Measurements from ENCODE around the gene USP17L22.
"Not testable (repeated sequence)": the region's sequence is repeated elsewhere in the genome, so short reads cannot be mapped to it uniquely, and the experiment has no call there.

USP17L22 gene

GRCh38 chr4:9267319-9267718 is at the start of gene USP17L22:
TSS of gene USP17L22 (plus strand) at chr4:9267619. CDS start at chr4:9267619, 0 bp downstream.
- DNase-seq: not testable (repeated sequence)

GRCh38 chr4:9219852-9220251 is 47.6 kb upstream of the USP17L22 start, which contains the start of gene USP17L12:
TSS of gene USP17L12 (plus strand) at chr4:9220152. CDS start at chr4:9220152, 0 bp downstream.
- DNase-seq: not testable (repeated sequence)

GRCh38 chr4:9224596-9224995 is 42.8 kb upstream of the USP17L22 start, which contains the start of gene USP17L13:
TSS of gene USP17L13 (plus strand) at chr4:9224896. CDS start at chr4:9224896, 0 bp downstream.
- not testable (repeated sequence) for DNase-seq

GRCh38 chr4:9230249-9230648 is 37.2 kb upstream of the USP17L22 start:
- not testable (repeated sequence) for DNase-seq

DNA sequence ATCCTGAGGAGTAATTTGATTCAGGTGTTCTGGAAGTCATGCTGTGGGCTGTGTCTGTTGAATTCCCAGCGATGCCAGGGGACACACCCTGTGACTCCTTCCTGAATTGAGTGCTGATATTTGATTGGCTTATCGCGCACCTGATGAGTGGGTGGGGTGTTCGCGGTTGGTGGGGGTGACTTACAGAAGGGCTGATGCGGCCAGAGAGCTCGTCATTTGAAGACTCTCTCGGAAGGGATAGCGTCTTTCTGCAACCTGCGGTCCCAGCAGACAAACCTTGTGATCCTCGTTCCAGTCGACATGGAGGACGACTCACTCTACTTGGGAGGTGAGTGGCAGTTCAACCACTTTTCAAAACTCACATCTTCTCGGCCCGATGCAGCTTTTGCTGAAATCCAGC is 33.3 kb upstream of the USP17L22 start, which contains the start of gene USP17L15:
Gene USP17L15, plus strand, starts transcription at position 301 of the 400 bp plus-strand sequence. Its CDS starts 0 bp downstream, at position 301.
- not testable (repeated sequence) for DNase-seq

GRCh38 chr4:9238461-9238860 is 29.0 kb upstream of the USP17L22 start:
- peak in 1 of 2 donors; percentile 17 for DNase-seq

DNA sequence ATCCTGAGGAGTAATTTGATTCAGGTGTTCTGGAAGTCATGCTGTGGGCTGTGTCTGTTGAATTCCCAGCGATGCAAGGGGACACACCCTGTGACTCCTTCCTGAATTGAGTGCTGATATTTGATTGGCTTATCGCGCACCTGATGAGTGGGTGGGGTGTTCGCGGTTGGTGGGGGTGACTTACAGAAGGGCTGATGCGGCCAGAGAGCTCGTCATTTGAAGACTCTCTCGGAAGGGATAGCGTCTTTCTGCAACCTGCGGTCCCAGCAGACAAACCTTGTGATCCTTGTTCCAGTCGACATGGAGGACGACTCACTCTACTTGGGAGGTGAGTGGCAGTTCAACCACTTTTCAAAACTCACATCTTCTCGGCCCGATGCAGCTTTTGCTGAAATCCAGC is 23.8 kb upstream of the USP17L22 start, which contains the start of gene USP17L17:
Gene USP17L17, plus strand, starts transcription at position 301 of the 400 bp plus-strand sequence. Its CDS starts 0 bp downstream, at position 301.
- not testable (repeated sequence) for DNase-seq

DNA sequence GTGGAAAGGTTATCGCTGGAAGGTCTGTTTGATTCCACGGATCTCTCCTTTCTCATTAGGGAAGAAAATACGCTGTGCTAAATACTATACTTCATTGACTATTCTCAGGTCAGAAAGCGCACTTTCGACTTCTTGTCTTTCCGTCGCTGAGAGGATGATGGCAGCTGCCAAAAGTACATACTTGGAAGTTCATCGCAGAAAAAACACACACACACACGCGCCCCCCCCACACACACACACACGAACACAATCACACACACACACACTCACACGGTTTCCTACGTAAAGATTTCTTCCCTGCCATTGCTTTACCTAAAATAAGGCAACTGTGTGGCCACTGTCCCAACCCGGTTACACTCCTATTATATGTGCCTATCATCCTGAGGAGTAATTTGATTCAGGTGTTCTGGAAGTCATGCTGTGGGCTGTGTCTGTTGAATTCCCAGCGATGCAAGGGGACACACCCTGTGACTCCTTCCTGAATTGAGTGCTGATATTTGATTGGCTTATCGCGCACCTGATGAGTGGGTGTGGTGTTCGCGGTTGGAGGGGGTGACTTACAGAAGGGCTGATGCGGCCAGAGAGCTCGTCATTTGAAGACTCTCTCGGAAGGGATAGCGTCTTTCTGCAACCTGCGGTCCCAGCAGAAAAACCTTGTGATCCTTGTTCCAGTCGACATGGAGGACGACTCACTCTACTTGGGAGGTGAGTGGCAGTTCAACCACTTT is 19.3 kb upstream of the USP17L22 start, which contains the start of gene USP17L18:
Gene USP17L18, plus strand, starts transcription at position 678 of the 728 bp plus-strand sequence. Its CDS starts 0 bp downstream, at position 678.
- not testable (repeated sequence) for DNase-seq

DNA sequence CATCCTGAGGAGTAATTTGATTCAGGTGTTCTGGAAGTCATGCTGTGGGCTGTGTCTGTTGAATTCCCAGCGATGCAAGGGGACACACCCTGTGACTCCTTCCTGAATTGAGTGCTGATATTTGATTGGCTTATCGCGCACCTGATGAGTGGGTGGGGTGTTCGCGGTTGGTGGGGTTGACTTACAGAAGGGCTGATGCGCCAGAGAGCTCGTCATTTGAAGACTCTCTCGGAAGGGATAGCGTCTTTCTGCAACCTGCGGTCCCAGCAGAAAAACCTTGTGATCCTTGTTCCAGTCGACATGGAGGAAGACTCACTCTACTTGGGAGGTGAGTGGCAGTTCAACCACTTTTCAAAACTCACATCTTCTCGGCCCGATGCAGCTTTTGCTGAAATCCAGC is 14.3 kb upstream of the USP17L22 start, which contains the start of gene USP17L19:
Gene USP17L19, plus strand, starts transcription at position 301 of the 400 bp plus-strand sequence. Its CDS starts 0 bp downstream, at position 301.
- DNase-seq: not testable (repeated sequence)

DNA sequence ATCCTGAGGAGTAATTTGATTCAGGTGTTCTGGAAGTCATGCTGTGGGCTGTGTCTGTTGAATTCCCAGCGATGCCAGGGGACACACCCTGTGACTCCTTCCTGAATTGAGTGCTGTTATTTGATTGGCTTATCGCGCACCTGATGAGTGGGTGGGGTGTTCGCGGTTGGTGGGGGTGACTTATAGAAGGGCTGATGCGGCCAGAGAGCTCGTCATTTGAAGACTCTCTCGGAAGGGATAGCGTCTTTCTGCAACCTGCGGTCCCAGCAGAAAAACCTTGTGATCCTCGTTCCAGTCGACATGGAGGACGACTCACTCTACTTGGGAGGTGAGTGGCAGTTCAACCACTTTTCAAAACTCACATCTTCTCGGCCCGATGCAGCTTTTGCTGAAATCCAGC is 9.6 kb upstream of the USP17L22 start, which contains the start of gene USP17L20:
Gene USP17L20, plus strand, starts transcription at position 301 of the 400 bp plus-strand sequence. Its CDS starts 0 bp downstream, at position 301.
- DNase-seq: not testable (repeated sequence)

GRCh38 chr4:9262572-9262971 is 4.8 kb upstream of the USP17L22 start, which contains the start of gene USP17L21:
TSS of gene USP17L21 (plus strand) at chr4:9262872. CDS start at chr4:9262872, 0 bp downstream.
- DNase-seq: not testable (repeated sequence)

- DNase-seq: not testable (repeated sequence)
These were observed 4.3 kb downstream of the USP17L22 start for GRCh38 chr4:9271719-9272118.

Data from CD4-positive, alpha-beta T cell treated with Interleukin-4 for 1 hour (primary cell).